HG03159 (cell line): ENCODE data around the gene MVP.
"Not testable (repeated sequence)": the region's sequence is repeated elsewhere in the genome, so short reads cannot be mapped to it uniquely, and the experiment has no call there.

ENCODE experiments used
- ATAC-seq: cut with Tn5 transposase; IDR thresholded peaks from one replicate; pipeline ENCODE4 v1.9.1; 2021; ENCODE audit warnings: mild to moderate bottlenecking, moderate library complexity; ENCODE audit not compliant: unreplicated experiment

Gene MVP

DNA sequence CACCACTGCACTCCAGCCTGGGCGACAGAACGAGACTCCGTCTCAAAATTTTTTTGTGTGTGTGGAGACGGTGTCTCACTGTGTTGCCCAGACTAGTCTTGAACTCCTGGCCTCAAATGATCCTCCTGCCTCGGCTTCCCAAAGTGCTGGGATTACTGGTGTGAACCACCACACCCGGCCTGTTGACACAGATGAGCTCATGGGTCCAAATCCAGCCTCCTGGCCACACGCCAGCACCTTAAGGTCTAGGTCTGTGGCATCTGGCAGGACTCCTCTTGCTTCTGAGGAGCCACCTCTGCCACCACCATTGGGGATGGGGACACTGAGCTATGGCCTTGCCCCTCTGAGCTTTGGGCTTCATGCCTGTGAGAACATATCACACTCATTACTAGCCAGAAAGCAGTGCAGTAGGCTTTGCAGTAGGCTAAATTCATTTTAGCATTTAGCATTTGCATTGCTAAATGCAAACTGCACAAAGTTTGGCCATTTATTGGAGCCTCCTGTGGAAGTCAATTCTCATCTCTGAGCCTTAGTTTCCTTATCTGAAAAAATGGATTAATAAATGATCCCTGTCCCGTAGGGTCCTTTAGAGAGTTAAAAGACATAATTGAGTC, 48.2 kb downstream of the MVP start:
- ATAC-seq: no peak

DNA sequence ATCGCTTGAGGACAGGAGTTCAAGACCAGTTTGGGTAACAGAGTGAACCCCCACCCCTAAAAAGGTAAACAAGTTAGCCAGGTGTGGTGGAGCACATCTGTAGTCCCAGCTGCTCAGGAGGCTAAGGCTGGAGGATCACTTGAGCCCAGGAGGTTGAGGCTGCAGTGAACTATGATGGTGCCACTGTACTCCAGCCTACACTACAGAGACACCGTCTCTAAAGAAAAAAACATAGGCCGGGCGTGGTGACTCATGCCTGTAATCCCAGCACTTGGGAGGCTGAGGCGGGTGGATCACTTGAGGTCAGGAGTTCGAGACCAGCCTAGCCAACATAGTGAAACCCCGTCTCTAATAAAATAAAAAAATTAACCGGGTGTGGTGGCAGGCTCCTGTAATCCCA, 48.8 kb downstream of the MVP start:
- not testable (repeated sequence) for ATAC-seq

DNA sequence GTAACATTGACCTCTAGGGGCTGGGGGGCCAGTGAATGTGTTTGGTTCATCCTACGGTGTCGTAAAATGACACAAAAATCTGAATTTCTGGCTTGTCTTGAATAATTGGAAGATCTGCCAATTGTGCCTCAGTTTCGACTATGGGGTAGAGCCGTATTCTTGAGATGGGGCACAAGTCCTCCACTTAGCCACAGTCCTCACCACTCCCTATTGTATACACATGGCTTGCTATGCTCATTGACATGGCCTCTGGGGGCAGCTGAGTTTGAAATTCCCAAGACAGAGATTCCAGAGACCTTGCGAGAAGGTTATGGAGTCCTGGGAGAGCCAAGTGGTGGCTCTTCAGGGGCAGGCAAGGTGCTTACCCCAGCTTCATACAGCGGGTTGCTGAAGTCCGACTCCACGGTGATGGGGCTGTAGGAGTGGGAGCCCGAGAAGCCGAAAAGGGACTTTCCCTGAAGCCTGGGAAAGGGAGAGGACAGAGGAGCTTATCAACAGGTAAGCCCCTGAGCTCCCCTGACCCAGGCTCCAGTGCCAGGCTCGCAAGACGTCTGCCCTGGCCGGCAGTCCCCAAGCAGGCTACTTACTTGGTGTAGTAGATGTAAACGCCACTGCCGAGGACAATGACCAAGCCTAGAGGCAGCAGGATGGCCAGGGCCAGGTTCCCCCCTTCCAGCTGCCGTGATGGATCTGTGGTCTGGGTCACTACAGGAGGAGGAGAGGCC, 51.7 kb downstream of the MVP start:
- no peak for ATAC-seq

DNA sequence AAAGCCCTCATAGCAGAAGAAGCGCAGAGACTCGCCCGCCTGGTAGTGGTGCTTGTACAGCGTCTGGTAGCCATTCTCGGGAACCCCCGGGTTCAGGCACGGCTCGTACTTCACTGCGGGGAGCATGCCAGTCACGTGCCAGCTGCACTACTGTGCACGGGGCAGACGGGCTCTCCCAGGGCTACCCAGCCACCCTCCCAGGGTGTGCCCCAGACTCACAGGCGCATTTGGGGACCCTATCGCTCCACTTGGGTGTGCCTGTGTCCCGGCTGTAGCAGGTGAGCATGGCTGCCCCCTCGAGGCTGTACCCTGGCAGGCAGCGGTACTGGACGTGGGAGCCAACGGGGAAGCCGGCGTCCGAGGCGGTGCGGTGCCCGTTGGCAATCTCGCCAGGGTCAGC, 53.1 kb downstream of the MVP start:
- no peak for ATAC-seq

DNA sequence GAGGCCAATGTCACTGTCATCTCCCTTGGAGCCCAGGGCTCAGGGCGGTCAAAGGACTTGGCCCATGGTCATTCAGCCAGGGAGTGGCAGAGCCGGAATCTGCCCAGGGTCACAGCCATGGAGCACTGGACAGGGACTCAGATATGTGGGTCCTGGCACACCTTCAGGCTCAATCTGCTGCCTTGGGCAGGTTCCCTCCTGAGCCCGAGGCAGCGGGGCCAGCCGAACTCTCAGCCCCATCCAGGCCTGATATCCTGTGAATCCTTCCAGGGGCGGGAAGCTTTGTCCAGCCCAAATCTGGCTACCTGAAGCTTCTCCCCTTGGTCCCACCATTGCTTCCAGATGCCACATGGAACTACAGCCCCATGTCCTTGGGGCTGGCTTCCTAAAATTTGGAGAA, 54.9 kb downstream of the MVP start:
- no peak for ATAC-seq

DNA sequence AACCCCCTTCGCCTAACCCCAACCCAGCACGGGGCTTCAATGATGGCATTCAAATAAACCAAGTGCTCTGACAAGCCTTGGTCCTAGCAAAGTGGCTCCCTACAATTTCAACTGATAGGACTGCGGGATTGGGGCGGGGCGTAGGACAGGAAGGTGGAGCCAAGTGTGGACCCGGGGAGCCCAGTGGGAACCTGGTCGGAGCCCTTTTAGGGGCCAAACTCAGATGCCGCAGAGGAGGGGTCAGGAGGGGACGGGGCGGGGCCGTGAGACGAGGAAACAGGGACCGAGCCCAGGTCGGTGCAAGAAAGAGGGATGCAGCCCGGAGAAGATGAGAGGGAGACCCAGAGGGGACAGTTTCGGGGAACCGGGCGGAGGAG, 55.9 kb downstream of the MVP start:
- ATAC-seq: no peak

DNA sequence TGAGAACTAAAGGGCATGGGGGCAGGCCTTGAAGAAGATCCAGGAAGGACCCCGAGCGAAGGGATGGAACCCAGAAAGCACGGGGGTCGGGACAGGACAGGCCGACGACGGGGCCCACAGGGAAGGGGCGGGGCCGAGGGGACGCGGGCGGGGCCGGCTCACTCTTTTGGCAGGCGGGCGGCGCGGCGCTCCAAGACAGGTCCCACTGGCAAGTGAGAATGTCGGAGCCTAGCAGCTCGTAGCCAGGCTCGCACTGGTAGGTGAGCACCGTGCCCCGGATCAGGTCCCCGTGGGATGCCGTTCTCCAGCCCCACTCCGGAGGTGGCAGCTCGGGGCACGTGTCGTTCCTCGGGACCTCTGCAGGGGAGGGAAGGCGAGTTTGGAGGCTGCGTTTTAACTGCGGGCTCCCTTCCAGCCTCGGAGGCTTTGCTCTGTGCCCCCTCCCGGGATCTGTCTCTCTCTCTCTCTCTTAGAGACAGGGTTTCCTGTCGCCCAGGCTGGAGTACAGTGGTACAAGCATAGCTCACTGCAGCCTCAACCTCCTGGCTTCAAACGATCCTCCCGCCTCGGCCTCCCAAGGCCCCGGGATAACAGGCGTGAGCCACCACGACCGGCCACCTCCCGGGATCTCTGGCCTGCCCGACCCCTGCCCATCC, 56.5 kb downstream of the MVP start:
- no peak for ATAC-seq

DNA sequence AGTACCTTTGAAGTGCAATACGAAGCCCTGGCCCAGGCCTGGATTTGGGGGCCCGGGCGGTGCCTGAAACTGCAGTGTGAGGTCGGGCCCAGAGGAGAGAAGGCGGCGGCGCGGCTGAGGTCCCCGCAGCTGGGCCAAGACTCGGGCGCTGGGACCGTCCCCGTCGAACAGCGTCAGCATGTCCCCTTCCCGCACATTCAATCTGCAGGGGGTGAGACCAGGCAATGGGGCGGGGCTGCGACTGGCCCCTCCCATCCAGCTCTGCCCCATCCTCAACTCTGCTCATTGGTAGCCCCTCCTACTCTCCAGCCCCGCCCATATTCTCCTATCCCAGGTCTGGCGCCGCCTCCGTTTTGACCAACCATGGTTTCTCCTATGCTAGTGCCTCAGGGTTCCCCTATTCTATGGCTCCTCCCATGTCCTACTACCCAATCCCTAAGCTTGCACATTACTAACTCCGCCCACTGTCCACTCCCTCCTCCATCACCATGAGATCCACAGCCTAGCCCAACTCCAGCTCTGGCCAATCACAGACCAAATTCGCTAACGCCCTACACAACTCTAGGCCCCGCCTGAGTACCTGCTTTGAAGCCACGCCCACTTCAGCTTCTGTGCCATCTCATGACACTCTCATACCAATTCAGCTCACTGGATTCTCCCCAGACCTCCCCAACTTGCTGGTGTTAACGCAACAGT, 57.2 kb downstream of the MVP start:
- ATAC-seq: no peak

DNA sequence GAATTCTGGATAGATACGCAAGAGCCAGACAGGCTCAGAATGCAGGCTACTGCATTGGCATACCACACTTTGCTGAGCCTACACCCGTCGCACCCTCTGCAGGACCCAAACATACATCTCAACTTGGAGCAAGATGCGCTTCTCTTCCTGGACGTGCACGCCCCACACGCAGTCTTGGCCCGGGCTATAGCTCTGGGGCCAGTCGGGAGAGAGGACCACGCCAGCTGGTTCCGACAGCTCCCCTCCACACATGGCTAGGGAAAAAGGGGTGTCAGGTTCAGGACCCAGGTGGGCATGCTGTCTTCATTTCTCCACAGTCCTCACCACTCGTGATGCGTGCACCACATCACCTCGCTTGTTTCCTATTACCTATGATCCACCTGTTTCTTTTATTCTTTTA, 57.9 kb downstream of the MVP start:
- ATAC-seq: no peak

DNA sequence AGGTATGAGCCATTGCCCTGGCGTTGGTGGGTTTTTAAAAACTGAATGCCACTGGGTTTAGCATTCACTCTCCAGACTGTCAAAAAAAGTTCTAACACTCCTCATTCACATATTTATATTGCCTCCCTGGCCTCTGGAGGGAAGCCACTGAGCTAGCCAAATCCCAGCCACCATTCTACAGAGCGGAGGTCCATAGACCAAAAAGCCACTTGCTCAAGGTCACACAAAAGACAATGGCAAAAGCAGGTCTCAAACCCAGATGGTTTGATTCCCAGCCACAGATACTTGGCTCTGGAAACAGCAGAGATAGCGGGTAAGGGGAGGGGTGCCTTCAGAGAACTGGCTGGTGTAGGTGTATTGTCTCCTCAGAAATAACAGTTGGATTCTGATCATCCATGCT, 60.8 kb downstream of the MVP start:
- no peak for ATAC-seq

DNA sequence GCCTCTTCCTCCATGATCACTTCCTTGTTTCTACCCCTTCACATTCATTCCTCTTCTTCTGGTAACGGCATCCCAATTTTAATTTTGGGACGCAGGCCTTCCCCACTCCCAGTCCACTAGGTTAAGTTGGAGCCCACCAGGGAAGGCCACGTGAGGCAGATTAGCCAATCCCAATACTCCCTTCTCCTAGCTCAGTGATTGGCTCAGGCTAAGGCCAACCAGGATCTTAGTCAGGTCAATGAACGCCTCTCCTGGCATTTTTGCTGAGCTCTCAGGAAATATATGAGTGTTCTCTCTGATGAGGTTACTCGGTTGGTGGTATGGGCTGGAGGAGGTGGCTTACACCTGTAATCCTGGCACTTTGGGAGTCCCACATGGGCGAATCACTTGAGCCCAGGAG, 63.7 kb downstream of the MVP start:
- ATAC-seq: no peak

DNA sequence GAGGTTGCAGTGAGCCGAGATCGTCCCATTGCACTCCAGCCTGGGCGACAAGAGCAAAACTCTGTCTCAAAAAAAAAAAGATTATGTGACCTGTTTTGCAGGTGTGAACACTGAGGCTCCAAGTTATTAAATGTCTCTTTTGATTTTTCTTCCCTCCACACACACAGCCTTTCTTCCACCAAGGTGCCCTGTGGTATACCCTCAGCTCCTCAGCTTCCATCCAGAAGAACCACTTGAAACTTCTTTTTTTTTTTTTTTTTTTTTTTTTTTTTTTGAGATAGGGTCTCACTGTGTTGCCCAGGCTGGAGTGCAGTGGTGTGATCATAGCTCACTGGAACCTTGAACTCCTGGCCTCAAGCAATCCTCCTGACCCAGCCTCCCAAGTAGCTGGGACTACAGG, 69.1 kb downstream of the MVP start:
- ATAC-seq: not testable (repeated sequence)

DNA sequence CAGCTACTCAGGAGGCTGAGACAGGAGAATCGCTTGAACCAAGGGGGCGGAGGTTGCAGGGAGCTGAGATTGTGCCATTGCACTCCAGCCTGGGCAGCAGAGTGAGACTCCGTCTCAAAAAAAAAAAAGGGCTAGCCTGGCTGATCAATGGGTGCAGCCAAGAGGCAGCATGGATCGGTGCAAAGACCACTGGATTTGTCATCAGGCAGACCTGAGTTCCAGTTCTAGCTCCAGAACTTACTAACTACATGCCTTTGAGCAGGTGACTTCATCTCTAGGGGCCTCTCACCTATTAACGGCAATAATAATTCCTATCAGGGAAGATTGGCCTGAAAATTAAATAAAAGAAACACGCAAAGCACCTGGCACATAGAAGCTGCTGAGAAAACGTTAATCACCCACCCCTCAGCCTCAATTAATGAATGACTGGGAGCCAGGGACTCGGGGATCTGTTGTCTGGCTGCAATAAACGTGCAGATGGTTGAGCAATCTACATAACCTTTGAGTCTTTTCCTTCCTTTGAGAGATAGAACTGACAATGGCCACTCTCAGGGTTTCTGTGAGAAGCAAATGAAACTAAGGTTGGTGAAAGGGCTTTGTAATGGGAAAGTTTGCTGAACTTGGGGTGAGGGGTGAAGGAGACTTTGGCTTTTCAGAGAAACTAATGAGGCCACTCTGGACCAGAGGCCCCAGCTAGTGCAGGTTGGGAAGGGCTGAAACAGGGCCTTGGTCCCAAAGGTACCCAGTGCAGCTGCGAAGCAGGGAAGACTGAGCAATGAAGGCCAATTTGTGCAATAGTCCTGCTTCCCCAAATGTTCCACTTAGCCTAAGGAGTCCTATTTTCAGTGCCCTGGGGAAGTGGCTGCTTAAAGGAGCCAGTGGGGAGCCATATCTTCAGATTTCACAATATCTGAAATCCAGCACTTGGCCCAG, 71.5 kb downstream of the MVP start:
- no peak for ATAC-seq

DNA sequence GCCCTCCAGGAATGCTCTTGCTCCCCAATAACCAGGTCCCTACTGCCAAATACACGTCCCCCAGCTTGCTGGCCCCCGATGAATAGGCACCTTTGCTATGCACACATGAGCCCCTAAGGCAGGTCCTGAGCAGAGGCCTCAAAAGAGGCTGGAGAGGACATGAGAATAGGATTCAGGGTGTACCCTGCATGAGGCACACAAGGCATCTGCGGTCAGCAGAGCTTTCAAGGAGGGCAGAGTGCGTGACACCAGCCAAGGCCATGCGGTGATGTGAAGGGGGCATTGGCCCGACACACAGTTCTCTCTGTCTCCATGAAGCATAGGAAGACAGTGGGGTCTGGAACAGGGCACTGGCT, 72.2 kb downstream of the MVP start:
- ATAC-seq: no peak

DNA sequence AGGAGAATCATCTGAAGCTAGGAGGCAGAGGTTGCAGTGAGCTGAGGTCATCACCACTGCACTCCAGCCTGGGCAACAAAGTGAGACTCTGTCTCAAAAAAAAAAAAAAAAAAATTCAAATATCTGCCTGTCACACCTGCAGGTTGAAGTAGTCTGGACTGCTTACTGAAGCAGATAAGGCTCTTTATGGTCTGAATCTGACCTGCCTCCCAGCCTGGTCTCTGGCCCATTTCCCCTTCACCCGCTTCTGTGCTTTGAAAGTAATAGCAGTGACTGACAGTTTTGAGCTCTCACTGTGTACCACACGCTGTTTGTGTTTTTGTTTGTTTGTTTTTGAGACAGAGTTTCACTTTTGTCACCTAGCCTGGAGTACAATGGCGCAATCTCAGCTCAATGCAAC, 73.3 kb downstream of the MVP start:
- no peak for ATAC-seq

DNA sequence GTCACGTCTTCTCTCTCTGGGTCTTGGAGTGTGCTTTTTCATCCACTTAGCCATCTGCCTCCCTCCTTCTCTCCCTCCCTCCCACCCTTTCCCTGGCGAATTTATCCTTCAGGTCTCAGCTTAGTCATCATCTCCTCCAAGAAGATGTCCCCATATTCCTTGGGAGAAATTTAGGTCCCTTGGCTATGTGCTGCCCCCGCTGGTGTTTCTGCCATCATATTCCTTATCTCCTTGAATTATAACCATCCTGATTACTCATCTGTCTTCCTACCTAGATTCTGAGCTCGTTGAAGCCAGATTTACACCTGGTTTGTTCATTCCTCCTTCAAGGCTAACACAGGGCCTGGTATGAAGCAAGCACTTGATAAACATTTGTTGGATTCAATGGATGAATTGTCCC, 74.1 kb downstream of the MVP start:
- no peak for ATAC-seq

DNA sequence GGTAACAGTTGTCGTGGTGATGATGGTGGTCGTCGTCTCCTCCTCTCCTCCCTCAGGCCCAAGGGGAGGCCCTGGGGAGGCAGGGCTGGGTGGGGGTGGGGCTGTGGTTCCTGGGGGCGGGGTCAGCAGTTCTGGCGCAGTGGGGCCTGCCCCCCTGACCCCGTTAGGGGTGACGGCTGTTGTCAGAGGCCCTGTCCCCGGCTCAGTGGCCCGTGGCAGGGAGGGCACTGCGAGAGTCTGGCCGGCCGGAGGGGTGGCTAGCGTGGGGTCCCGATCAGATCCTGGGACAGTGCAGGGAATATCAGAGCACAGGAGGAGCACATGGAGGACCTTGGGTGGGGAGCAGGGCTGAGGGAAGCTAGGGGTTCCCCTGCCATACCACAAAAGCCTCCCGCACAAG, 76.6 kb downstream of the MVP start:
- no peak for ATAC-seq

DNA sequence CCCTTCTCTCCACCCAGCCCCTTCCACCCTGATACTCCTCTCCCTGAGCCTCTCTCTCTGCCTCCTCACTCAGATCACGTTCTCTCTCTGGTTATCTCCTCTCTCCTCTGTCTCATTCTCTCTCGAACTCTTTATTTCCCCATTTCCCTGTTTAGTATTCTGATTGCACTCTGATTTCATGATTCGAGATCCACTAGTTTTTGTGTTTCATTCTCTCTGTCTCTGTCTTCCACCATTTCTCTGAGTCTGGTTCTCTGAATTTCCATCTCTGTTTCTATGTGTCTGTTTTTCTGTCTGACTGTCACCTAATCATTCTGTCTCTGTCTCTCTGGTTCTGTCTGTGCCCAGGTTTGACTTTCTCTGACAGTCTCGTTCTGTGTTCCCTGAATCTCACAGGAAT, 77.1 kb downstream of the MVP start:
- ATAC-seq: no peak
